ENCODE measurements around the gene SMAP2. TPM values are rescaled to one million over a fixed set of nuclear protein-coding genes. Genes with fewer than 3 reads are reported as not detected.

The SMAP2 gene
- 100 to 1,000 TPM; 128 to 129 TPM for total RNA-seq

DNA sequence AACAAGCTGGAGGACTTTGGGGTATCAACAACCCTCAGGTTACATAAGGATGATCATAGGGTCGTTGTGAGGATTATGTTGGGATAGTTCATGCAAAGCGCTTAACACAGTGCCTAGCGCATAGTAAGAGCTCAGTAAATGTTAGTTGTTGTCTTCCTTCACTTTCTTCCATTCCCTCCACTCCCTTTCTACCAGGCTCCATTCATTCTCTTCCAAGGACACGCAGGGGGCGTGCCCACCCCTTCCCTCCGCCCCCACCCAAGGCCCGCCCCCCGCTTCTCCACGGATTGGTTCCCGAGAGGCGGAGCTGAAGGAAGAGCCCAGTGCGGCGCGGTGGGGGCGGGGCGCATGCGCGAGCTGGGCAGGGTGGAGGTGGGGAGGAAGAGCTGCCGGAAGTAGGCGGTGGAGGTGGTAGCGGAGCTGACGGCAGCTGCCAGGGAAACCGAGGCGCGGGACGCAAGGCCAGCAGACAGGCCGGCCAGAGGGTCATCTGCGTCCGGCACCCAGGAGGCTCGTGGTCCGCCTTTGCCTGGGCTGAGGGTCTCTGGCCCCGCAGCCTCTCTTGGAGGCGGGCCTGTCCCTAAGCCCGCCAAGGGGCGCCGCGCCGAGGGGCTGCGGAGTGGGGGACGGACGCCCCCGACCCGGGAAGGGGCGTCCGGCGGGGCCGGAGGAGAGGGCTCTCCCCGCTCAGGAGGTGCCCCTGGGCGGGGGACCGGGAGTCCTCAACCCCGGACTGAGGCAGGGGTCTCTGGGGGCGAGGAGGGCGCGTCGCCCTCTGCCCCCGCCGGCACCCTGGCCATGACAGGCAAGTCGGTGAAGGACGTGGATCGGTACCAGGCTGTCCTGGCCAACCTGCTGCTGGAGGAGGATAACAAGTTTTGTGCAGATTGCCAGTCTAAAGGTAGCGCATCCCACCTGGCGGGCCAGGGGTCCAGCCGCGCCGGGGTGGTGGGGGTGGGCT is at the start of gene SMAP2:
Gene SMAP2 (plus strand): TSS at position 405 of the 961 bp plus-strand sequence. CDS start 394 bp downstream, at position 799.

DNA sequence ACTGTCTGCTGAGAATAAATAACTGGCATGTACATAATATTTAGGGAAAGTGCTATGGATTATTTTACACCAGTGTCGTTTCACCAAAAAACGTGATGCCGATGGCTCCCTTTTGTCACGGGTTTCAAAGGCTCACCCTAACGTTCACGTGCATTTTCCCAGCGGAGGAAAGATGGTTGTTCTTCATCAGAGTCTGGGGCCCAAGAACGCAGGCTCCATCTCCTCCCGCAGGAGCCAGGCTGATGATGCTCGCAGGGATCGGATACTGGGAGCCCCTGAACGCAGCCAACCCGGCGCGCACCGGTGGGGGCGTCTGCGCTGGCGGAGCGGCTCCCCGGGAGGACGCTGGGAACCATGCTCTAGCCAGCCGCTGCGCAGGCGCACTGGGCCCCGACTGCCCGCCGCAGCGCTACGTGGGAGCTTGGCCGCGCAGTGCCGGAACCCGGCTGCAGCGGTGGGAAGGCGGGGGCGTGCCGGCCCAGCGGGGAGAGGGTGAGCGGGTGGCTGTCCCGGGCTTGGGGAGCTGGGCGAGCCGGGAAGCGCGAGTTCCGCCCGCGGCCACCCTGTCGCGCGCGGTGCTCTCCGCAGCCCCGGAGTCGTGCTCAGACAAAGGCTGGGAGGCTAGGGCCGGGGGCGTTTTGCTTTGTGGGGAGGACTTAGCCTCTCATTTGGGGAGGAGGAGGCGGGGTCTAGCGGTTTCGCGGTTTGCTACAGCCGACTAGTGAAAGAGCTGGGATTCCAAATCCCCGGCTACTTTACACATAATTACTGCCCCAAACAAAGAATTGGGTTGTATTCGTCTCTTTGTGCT is 76.4 kb downstream of the SMAP2 start, which contains the start of gene ZFP69B:
Gene ZFP69B (plus strand): TSS at position 793 of the 811 bp plus-strand sequence. CDS start 486 bp downstream, outside the sequence.

Other genes starting within 250 kb of the SMAP2 start
- gene RLF, start 212.3 kb upstream of the SMAP2 start, total RNA-seq, result 10 to 100 TPM; 23.3 to 24.4 TPM
- under 1 TPM in 1 of 2 experiments, not detected in 1; 0.38 TPM for gene TMCO2, start 125.8 kb upstream of the SMAP2 start, total RNA-seq
- 10 to 100 TPM; 20.6 to 21.0 TPM for gene ZMPSTE24, start 115.5 kb upstream of the SMAP2 start, total RNA-seq
- gene COL9A2, start 56.4 kb upstream of the SMAP2 start, total RNA-seq, result 1 to 10 TPM; 3.2 to 3.5 TPM
- gene ZFP69B, start 76.7 kb downstream of the SMAP2 start, total RNA-seq, result 1 to 10 TPM; 4.4 to 4.6 TPM
- gene ZFP69, start 103.6 kb downstream of the SMAP2 start, total RNA-seq, result 1 to 10 TPM; 3.4 to 3.6 TPM
- 10 to 100 TPM; 13.1 to 15.3 TPM for gene EXO5, start 135.0 kb downstream of the SMAP2 start, total RNA-seq
- 1 to 10 TPM; 3.9 to 4.1 TPM for gene ZNF684, start 157.9 kb downstream of the SMAP2 start, total RNA-seq